BJ (cell line): Measurements from ENCODE around the gene RIOK2. TPM values are rescaled to one million over a fixed set of nuclear protein-coding genes. Genes with fewer than 3 reads are reported as not detected.
"Not testable (repeated sequence)": the region's sequence is repeated elsewhere in the genome, so short reads cannot be mapped to it uniquely, and the experiment has no call there.

Experiments used
- CTCF ChIA-PET: fragments of 350-600 bp; formaldehyde crosslinking; extraction: SDS; loops from one replicate; lab custom pipeline; 2021; ENCODE audit warnings: antibody characterized with exemption, inconsistent platforms; lab: Yijun Ruan, JAX
- POLR2A ChIA-PET: fragments of 300-600 bp; sonication (Branson Sonifier 250); formaldehyde crosslinking; extraction: SDS; loops from one replicate; lab custom pipeline; 2021; ENCODE audit warnings: antibody characterized with exemption; lab: Charles Lee
- DNase-seq: peaks from one replicate; pipeline ENCODE4 v3.0.0-alpha.2; 2011; ENCODE audit warnings: low read depth
- H3K27me3 ChIP-seq: 2 replicates; pipeline ENCODE4 v1.6.0; 2011; ENCODE audit warnings: low read length; ENCODE audit not compliant: control insufficient read depth, insufficient read depth
- H3K36me3 ChIP-seq: 2 replicates; pipeline ENCODE4 v1.5.1; 2011; ENCODE audit warnings: low read length; ENCODE audit not compliant: control insufficient read depth, insufficient read depth
- H3K4me3 ChIP-seq: 2 replicates; pipeline ENCODE4 v1.5.1; 2011; ENCODE audit warnings: low read depth, mild to moderate bottlenecking, control low read depth, low read length
- polyA plus RNA-seq: library from polyadenylated mRNA; depleted of rRNA; stranded (reverse); fragments of >200 nt; gene quantifications from 2 replicates; pipeline ENCODE4 v1.2.3, GENCODE V29; 2011
- TF ChIP-seq, protein P1 (sequence below): IDR thresholded peaks from 2 replicates; pipeline ENCODE4 v1.5.1; 2011; ENCODE audit warnings: low read depth, mild to moderate bottlenecking, control low read depth, inconsistent platforms, low read length, moderate library complexity; ENCODE audit not compliant: insufficient read depth

Gene RIOK2
- polyA plus RNA-seq, 1 experiment = 5.7 TPM

DNA sequence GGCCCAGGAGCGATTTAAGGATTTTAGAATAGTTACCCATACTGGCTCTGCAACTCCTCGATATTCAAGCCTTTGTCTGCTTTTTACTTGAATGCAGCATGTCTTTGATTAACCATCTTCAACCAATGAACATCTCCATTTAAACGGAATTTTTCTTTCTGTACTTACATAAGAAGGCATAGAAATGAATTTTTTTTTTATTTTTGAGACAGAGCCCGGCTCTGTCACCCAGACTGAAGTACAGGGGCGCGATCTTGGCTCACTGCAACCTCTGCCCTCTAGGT is 825 bp upstream of the RIOK2 start:
- Histone ChIP-seq H3K36me3 (no peaks in the 10 kb centered on the region), H3K27me3 (no peaks in the 10 kb centered on the region), H3K4me3 (peak overlapping the region; percentile 77)
- CTCF ChIA-PET = interaction anchor here (1.0 kb wide), 1 partner anchor 22 kb away, joined by 3 read pairs; no protein-coding TSS in a partner anchor
- DNase-seq = no peak
- POLR2A ChIA-PET = no interaction called here
- TF ChIP-seq, protein P1, sequence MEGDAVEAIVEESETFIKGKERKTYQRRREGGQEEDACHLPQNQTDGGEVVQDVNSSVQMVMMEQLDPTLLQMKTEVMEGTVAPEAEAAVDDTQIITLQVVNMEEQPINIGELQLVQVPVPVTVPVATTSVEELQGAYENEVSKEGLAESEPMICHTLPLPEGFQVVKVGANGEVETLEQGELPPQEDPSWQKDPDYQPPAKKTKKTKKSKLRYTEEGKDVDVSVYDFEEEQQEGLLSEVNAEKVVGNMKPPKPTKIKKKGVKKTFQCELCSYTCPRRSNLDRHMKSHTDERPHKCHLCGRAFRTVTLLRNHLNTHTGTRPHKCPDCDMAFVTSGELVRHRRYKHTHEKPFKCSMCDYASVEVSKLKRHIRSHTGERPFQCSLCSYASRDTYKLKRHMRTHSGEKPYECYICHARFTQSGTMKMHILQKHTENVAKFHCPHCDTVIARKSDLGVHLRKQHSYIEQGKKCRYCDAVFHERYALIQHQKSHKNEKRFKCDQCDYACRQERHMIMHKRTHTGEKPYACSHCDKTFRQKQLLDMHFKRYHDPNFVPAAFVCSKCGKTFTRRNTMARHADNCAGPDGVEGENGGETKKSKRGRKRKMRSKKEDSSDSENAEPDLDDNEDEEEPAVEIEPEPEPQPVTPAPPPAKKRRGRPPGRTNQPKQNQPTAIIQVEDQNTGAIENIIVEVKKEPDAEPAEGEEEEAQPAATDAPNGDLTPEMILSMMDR = no peak

DNA sequence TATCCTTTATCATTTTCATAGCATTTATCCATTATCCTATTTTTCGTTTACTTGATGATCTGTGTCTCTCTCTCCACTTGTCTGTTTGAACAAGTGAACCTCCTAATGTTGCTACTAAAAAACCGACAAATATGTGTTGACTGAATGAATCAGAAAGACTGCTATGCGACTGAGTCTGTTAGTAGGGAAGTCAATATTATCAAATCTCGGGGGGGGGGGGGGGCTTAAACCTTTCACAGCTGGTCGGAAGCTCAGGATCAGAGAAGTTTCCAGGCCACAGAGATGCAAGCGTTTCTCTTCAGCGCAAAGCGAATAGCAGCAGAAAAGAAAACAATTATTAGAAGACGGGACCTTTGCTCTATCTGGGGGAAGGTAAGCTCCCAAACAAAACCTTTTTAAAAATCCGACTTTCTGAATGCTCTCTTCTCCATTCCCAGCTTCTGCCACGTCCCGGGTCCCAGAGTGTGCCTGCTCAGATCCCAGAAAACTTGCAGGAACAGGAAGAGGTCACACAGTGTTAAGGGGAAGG is 412 bp downstream of the RIOK2 start:
- Histone ChIP-seq H3K36me3 (peaks cover 2% of the 10 kb centered on the region; the same call in 1 of the 2 replicates), H3K4me3 (peak overlapping the region; percentile 77), H3K27me3 (no peaks in the 10 kb centered on the region)
- peak; percentile 8 for DNase-seq
- ChIA-PET POLR2A (interaction anchor here (0.6 to 0.7 kb wide), 2 partner anchors 1170 to 1615 kb away, joined by 3 read pairs; no protein-coding TSS in a partner anchor), CTCF (interaction anchor here (1.0 to 1.7 kb wide), 3 partner anchors 16 to 1587 kb away, joined by 3 to 4 read pairs (median 3); no protein-coding TSS in a partner anchor)
- TF ChIP-seq, protein P1 = no peak

DNA sequence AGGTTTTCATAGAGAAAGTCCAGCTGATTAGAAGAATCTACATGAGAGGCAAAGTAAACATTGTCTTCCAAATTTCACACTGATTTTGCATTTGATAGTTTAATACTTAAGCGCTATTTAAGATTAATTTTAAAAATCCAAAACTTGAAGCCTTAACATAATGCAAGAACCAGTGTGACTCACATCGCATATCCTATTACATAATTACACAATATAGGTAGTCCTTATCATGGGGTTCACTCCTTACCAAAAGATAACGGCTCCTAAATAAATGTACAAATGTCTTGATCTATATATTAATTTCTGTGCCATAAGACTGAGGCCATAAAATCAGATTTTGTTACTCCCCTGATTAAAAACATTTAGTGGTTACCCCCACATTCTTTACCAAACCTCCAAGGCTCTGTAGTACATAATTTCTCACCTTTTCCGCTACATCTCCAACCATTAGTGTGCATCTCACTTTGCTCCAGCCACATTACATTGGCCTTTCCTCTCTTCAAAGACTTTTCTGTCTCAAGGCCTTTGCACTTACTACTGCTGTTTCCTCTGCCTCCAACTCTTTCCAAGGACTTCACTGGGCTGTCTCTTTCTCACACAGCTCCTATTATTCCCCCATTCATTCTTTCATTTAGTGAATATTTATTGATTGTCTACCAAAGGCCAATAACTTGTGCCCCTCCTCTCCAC is 1.0 kb downstream of the RIOK2 start:
- no peak for DNase-seq
- TF ChIP-seq, protein P1 = no peak
- Histone ChIP-seq H3K4me3 (peak overlapping the region; percentile 77), H3K27me3 (no peaks in the 10 kb centered on the region), H3K36me3 (peaks cover 2% of the 10 kb centered on the region; the same call in 1 of the 2 replicates)
- ChIA-PET POLR2A (no interaction called here), CTCF (interaction anchor here (0.6 to 1.7 kb wide), 4 partner anchors 21 to 1587 kb away, joined by 3 to 4 read pairs (median 3); no protein-coding TSS in a partner anchor)

DNA sequence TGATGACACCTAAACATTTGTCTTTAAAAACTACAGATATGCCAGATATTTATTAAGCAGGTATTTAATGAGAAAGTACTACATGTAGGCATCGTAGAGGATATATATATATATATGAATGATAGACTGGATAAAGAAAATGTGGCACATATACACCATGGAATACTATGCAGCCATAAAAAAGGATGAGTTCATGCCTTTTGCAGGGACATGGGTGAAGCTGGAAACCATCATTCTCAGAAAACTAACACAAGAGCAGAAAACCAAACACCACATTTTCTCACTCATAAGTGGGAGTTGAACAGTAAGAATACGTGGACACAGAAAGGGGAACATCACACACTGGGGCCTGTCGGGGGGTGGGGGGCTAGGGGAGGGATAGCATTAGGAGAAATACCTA is 3.6 kb downstream of the RIOK2 start:
- H3K36me3 ChIP-seq, H3K4me3 ChIP-seq, H3K27me3 ChIP-seq, CTCF ChIA-PET, POLR2A ChIA-PET, DNase-seq: not testable (repeated sequence)

DNA sequence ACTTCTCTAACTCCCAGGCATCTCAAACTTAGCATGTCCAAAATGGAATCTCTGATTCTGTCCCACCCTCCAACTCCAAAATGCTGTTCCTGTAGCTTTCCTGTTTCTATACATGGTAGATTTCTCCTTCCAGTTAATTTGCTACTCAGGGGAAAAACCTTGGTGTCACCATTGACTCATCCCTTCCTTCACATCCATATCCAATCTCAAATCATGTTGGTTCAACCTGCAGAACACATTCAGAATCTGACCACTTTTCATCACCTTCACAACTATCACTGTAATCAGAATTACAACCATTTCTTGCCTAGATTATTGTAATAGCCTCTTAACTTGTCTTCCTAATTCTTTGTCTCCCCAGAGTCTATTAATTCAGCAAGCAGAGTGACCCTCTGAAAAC is 10.8 kb downstream of the RIOK2 start:
- TF ChIP-seq, protein P1 = no peak
- CTCF ChIA-PET = no interaction called here
- peaks cover 10% of the 10 kb centered on the region for H3K36me3 ChIP-seq

More for the DNA sequence above, 10.8 kb downstream of the RIOK2 start:
- no peak for DNase-seq
- H3K27me3 ChIP-seq = no peaks in the 10 kb centered on the region
- POLR2A ChIA-PET = no interaction called here
- no peak overlapping the region for H3K4me3 ChIP-seq
